OCI-LY1 (cell line): ENCODE results near the gene NRAS.

Experiments used
- H2AFZ ChIP-seq: fragments of 200-600 bp; sonication (generic), shearing (Covaris generic); 2 replicates; pipeline ENCODE4 v1.6.0; 2014; ENCODE audit warnings: antibody characterized with exemption, mild to moderate bottlenecking, low read length
- H3F3A ChIP-seq: fragments of 200-600 bp; sonication (generic), shearing (Covaris generic); 2 replicates; pipeline ENCODE4 v1.6.0; 2014; ENCODE audit warnings: mild to moderate bottlenecking, antibody characterized with exemption, low read length, moderate library complexity; ENCODE audit not compliant: insufficient read depth
- H3K27ac ChIP-seq: fragments of 200-600 bp; sonication (generic); 2 replicates; pipeline ENCODE4 v1.5.1; 2014; ENCODE audit warnings: low read length, mixed run types, mild to moderate bottlenecking, low read depth; ENCODE audit not compliant: poor library complexity, severe bottlenecking
- H3K27me3 ChIP-seq: fragments of 200-600 bp; sonication (generic); 2 replicates; pipeline ENCODE4 v1.6.0; 2014; ENCODE audit warnings: antibody characterized with exemption, mild to moderate bottlenecking, low read length, moderate library complexity; ENCODE audit not compliant: insufficient read depth
- H3K36me3 ChIP-seq: fragments of 200-600 bp; sonication (generic); 2 replicates; pipeline ENCODE4 v1.6.1; 2014; ENCODE audit warnings: mild to moderate bottlenecking, antibody characterized with exemption, low read length, moderate library complexity, mixed read lengths; ENCODE audit not compliant: insufficient read depth
- H3K4me1 ChIP-seq: fragments of 200-600 bp; sonication (generic); 2 replicates; pipeline ENCODE4 v1.5.1; 2014; ENCODE audit warnings: mild to moderate bottlenecking, low read length, moderate library complexity; ENCODE audit not compliant: insufficient read depth, severe bottlenecking
- H3K4me2 ChIP-seq: fragments of 200-600 bp; sonication (generic), shearing (Covaris generic); 2 replicates; pipeline ENCODE4 v1.6.1; 2014; ENCODE audit warnings: low read length
- H3K4me3 ChIP-seq: fragments of 200-600 bp; sonication (generic); 2 replicates; pipeline ENCODE4 v1.5.1; 2014; ENCODE audit warnings: low read length, low read depth, mild to moderate bottlenecking, mixed read lengths; ENCODE audit not compliant: poor library complexity, severe bottlenecking
- H3K79me2 ChIP-seq: fragments of 200-600 bp; shearing (Covaris generic); 2 replicates; pipeline ENCODE4 v1.6.1; 2016; ENCODE audit warnings: mixed run types, low read length, mixed read lengths; ENCODE audit not compliant: insufficient read depth
- H3K9ac ChIP-seq: fragments of 200-600 bp; sonication (generic), shearing (Covaris generic); 2 replicates; pipeline ENCODE4 v1.6.1; 2014; ENCODE audit warnings: mild to moderate bottlenecking, low read length, mixed read lengths
- H3K9me2 ChIP-seq: fragments of 200-600 bp; sonication (generic), shearing (Covaris generic); 2 replicates; pipeline ENCODE4 v1.6.1; 2014; ENCODE audit warnings: low read depth, mild to moderate bottlenecking, low read length, mixed read lengths
- H3K9me3 ChIP-seq: fragments of 200-600 bp; shearing (Covaris generic); 2 replicates; pipeline ENCODE4 v1.6.1; 2014; ENCODE audit warnings: low read length, mixed read lengths
- H4K20me1 ChIP-seq: fragments of 200-600 bp; sonication (generic), shearing (Covaris generic); 2 replicates; pipeline ENCODE4 v1.6.0; 2016; ENCODE audit warnings: mild to moderate bottlenecking, low read length; ENCODE audit not compliant: insufficient read depth
- EZH2 ChIP-seq: fragments of 200-600 bp; sonication (generic), shearing (Covaris generic); IDR thresholded peaks from 2 replicates; pipeline ENCODE4 v1.8.0; 2017; ENCODE audit warnings: borderline replicate concordance, mixed run types, mild to moderate bottlenecking, antibody characterized with exemption, low read length, moderate library complexity, mixed read lengths
- TF ChIP-seq, protein P1 (sequence below): fragments of 200-600 bp; sonication (generic), shearing (Covaris generic); IDR thresholded peaks from 2 replicates; pipeline ENCODE4 v1.5.1; 2017; ENCODE audit warnings: mild to moderate bottlenecking, antibody characterized with exemption, low read length, moderate library complexity, mixed read lengths

Gene NRAS

GRCh38 chr1:114695430-114696058 is 21.0 kb downstream of the NRAS start, which contains the start of gene AMPD1:
AMPD1 (minus strand) TSS chr1:114695546; CDS start chr1:114695471, 75 bp downstream.
- Histone ChIP-seq H3F3A (no peaks in the 10 kb centered on the region), H3K4me3 (no peak within 1 kb of the TSS), H3K36me3 (no peaks in the 10 kb centered on the region), H3K4me2 (no peak within 1 kb of the TSS), H3K27me3 (no peaks in the 10 kb centered on the region), H3K4me1 (no peaks in the 10 kb centered on the region), H3K9me3 (no peaks in the 10 kb centered on the region), H3K9ac (no peak within 1 kb of the TSS), H3K9me2 (no peaks in the 10 kb centered on the region), H3K27ac (no peak within 1 kb of the TSS), H4K20me1 (no peaks in the 10 kb centered on the region), H3K79me2 (no peaks in the 10 kb centered on the region), H2AFZ (no peak within 1 kb of the TSS)
- TF ChIP-seq, protein P1, sequence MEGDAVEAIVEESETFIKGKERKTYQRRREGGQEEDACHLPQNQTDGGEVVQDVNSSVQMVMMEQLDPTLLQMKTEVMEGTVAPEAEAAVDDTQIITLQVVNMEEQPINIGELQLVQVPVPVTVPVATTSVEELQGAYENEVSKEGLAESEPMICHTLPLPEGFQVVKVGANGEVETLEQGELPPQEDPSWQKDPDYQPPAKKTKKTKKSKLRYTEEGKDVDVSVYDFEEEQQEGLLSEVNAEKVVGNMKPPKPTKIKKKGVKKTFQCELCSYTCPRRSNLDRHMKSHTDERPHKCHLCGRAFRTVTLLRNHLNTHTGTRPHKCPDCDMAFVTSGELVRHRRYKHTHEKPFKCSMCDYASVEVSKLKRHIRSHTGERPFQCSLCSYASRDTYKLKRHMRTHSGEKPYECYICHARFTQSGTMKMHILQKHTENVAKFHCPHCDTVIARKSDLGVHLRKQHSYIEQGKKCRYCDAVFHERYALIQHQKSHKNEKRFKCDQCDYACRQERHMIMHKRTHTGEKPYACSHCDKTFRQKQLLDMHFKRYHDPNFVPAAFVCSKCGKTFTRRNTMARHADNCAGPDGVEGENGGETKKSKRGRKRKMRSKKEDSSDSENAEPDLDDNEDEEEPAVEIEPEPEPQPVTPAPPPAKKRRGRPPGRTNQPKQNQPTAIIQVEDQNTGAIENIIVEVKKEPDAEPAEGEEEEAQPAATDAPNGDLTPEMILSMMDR, result no peak
- TF ChIP-seq EZH2, result no peak

- TF ChIP-seq, protein P1, result no peak
- no peak for TF ChIP-seq EZH2
- H3K27ac ChIP-seq, result no peak overlapping the region
- H3K27me3 ChIP-seq, result no peaks in the 10 kb centered on the region
- H3K9ac ChIP-seq, result no peak overlapping the region
- H3K9me3 ChIP-seq, result no peaks in the 10 kb centered on the region
- no peaks in the 10 kb centered on the region for H3K79me2 ChIP-seq
- no peaks in the 10 kb centered on the region for H3K36me3 ChIP-seq
- no peaks in the 10 kb centered on the region for H4K20me1 ChIP-seq
- H2AFZ ChIP-seq, result no peak overlapping the region
- no peak overlapping the region for H3K4me2 ChIP-seq
- H3K9me2 ChIP-seq, result no peaks in the 10 kb centered on the region
- no peak overlapping the region for H3K4me3 ChIP-seq
- no peaks in the 10 kb centered on the region for H3K4me1 ChIP-seq
- H3F3A ChIP-seq, result no peaks in the 10 kb centered on the region
Measured at GRCh38 chr1:114694540-114695310, 21.8 kb downstream of the NRAS start.

GRCh38 chr1:114692947-114693346 is 23.6 kb downstream of the NRAS start:
- H3K79me2 ChIP-seq, result no peaks in the 10 kb centered on the region
- H3K27ac ChIP-seq, result no peak overlapping the region
- no peak overlapping the region for H3K4me2 ChIP-seq
- H2AFZ ChIP-seq, result no peak overlapping the region
- H3K36me3 ChIP-seq, result no peaks in the 10 kb centered on the region
- no peaks in the 10 kb centered on the region for H4K20me1 ChIP-seq
- H3K4me3 ChIP-seq, result no peak overlapping the region
- no peaks in the 10 kb centered on the region for H3K27me3 ChIP-seq
- no peaks in the 10 kb centered on the region for H3F3A ChIP-seq
- no peaks in the 10 kb centered on the region for H3K4me1 ChIP-seq
- H3K9ac ChIP-seq, result no peak overlapping the region
- no peaks in the 10 kb centered on the region for H3K9me3 ChIP-seq
- TF ChIP-seq, protein P1, result no peak
- TF ChIP-seq EZH2, result no peak
- no peaks in the 10 kb centered on the region for H3K9me2 ChIP-seq
